PC-9 (cell line): ENCODE measurements around the gene RSBN1L. TPM values are rescaled to one million over a fixed set of nuclear protein-coding genes. Genes with fewer than 3 reads are reported as not detected.
"Not testable (repeated sequence)": the region's sequence is repeated elsewhere in the genome, so short reads cannot be mapped to it uniquely, and the experiment has no call there.

Experiments
- BruUV-seq: library from RNA; stranded (reverse); fragments of 400-500 nt; replicated peaks from 2 replicates; lab custom pipeline; 2021; lab: Mats Ljungman, UMichigan
- CTCF ChIA-PET: fragments of 300-600 bp; sonication (Branson Sonifier 250); formaldehyde crosslinking; loops from one replicate; lab custom pipeline; 2022; ENCODE audit warnings: antibody characterized with exemption; lab: Charles Lee
- POLR2A ChIA-PET: fragments of 300-600 bp; sonication (Branson Sonifier 250); formaldehyde crosslinking; loops from one replicate; lab custom pipeline; 2022; ENCODE audit warnings: antibody characterized with exemption; ENCODE audit not compliant: unreplicated experiment; lab: Charles Lee
- DNase-seq, 2 experiments: peaks; one replicate each; pipeline versions ENCODE4 v3.0.0 to v3.0.0-alpha.2; 2015 to 2022; ENCODE audit warnings: mixed read lengths in 1 of 2
- H2AFZ ChIP-seq: fragments of 200-600 bp; sonication (generic); 2 replicates; pipeline ENCODE4 v1.8.1; 2017; ENCODE audit warnings: antibody characterized with exemption
- H3F3A ChIP-seq: fragments of 200-600 bp; sonication (generic); 2 replicates; pipeline ENCODE4 v1.8.1; 2017; ENCODE audit warnings: antibody characterized with exemption, mild to moderate bottlenecking, low read depth; ENCODE audit not compliant: insufficient read depth
- H3K27ac ChIP-seq: fragments of 200-600 bp; sonication (generic); 2 replicates; pipeline ENCODE4 v1.6.1; 2016; ENCODE audit warnings: mixed run types
- H3K27me3 ChIP-seq: fragments of 200-600 bp; sonication (generic); 2 replicates; pipeline ENCODE4 v1.6.1; 2016; ENCODE audit warnings: low read depth, mixed run types; ENCODE audit not compliant: insufficient read depth
- H3K36me3 ChIP-seq: fragments of 200-600 bp; sonication (generic); 2 replicates; pipeline ENCODE4 v1.6.1; 2016; ENCODE audit warnings: low read depth, mixed run types
- H3K4me1 ChIP-seq: fragments of 200-600 bp; sonication (generic); replicated peaks from 2 replicates; pipeline ENCODE4 v1.6.1; 2016; ENCODE audit warnings: mixed run types; ENCODE audit not compliant: insufficient read depth
- H3K4me2 ChIP-seq: fragments of 200-600 bp; sonication (generic); 2 replicates; pipeline ENCODE4 v1.6.1; 2017; ENCODE audit warnings: mixed run types
- H3K4me3 ChIP-seq: fragments of 200-600 bp; sonication (generic); 2 replicates; pipeline ENCODE4 v1.6.1; 2016; ENCODE audit warnings: mixed run types
- H3K79me2 ChIP-seq: fragments of 200-600 bp; sonication (generic); 2 replicates; pipeline ENCODE4 v1.6.1; 2017; ENCODE audit warnings: low read depth, mixed run types
- H3K9me2 ChIP-seq: fragments of 200-600 bp; sonication (generic); 2 replicates; pipeline ENCODE4 v1.8.1; 2017; ENCODE audit warnings: mild to moderate bottlenecking; ENCODE audit not compliant: insufficient read depth
- H3K9me3 ChIP-seq: fragments of 200-600 bp; sonication (generic); 2 replicates; pipeline ENCODE4 v1.8.1; 2016; ENCODE audit warnings: low read depth; ENCODE audit not compliant: insufficient read depth
- H4K20me1 ChIP-seq: fragments of 200-600 bp; sonication (generic); 2 replicates; pipeline ENCODE4 v1.8.1; 2017; ENCODE audit not compliant: insufficient read depth
- CTCF ChIP-seq: fragments of 200-600 bp; sonication (generic); conservative IDR thresholded peaks from 2 replicates; pipeline ENCODE4 v1.6.1; 2017; ENCODE audit warnings: mixed run types, antibody characterized with exemption, mild to moderate bottlenecking, moderate library complexity
- EZH2 ChIP-seq: fragments of 200-600 bp; sonication (generic); IDR thresholded peaks from 2 replicates; pipeline ENCODE4 v1.8.0; 2017; ENCODE audit warnings: antibody characterized with exemption, low read depth
- intact Hi-C: fragments of 100-400 bp; cut with micrococcal nuclease; formaldehyde crosslinking; loops from one replicate; pipeline ENCODE4 v1.10.0; 2022; ENCODE audit not compliant: unreplicated experiment
- total RNA-seq: library from RNA; stranded (reverse); gene quantifications from 2 replicates; pipeline ENCODE4 v1.2.3, GENCODE V29; 2021

The RSBN1L gene
- total RNA-seq, 1 experiment from 2014 or later = 20.7 TPM

- Histone ChIP-seq H3K4me3 (no peak overlapping the region), H3K27me3 (no peaks in the 10 kb centered on the region), H3K27ac (no peak overlapping the region), H3K9me2 (no peaks in the 10 kb centered on the region), H4K20me1 (peaks cover 3% of the 10 kb centered on the region; the same call in 1 of the 2 replicates), H3K79me2 (no peaks in the 10 kb centered on the region), H3K36me3 (peaks cover 1% of the 10 kb centered on the region; the same call in 1 of the 2 replicates), H3K9me3 (no peaks in the 10 kb centered on the region), H3K4me1 (no peaks in the 10 kb centered on the region), H3K4me2 (no peak overlapping the region), H3F3A (0 out of 2 replicates have a peak, but pooled peaks cover 4% of the 10 kb centered on the region), H2AFZ (no peak overlapping the region)
- no peak for TF ChIP-seq CTCF
- TF ChIP-seq EZH2 = no peak
- POLR2A ChIA-PET = no interaction called here
- BruUV-seq = no TSS peak
- intact Hi-C loops = no loop called here
- DNase-seq = no peak
- CTCF ChIA-PET = no interaction called here
Measured at GRCh38 chr7:77782383-77782782, 86.1 kb downstream of the RSBN1L start.

GRCh38 chr7:77783111-77783510 is 86.9 kb downstream of the RSBN1L start:
- H3K4me2 ChIP-seq = no peak overlapping the region
- no peaks in the 10 kb centered on the region for H3K9me2 ChIP-seq
- 0 out of 2 replicates have a peak, but pooled peaks cover 4% of the 10 kb centered on the region for H3F3A ChIP-seq
- H3K79me2 ChIP-seq = no peaks in the 10 kb centered on the region
- CTCF ChIA-PET = no interaction called here
- POLR2A ChIA-PET = interaction anchor here (0.6 kb wide), 1 partner anchor 1505 kb away, joined by 6 read pairs; no protein-coding TSS in a partner anchor
- no peaks in the 10 kb centered on the region for H3K27me3 ChIP-seq
- BruUV-seq = no TSS peak
- H3K27ac ChIP-seq = no peak overlapping the region
- peaks cover 3% of the 10 kb centered on the region; the same call in 1 of the 2 replicates for H4K20me1 ChIP-seq
- no peaks in the 10 kb centered on the region for H3K9me3 ChIP-seq
- no peak overlapping the region for H3K4me3 ChIP-seq
- H3K4me1 ChIP-seq = no peaks in the 10 kb centered on the region
- H2AFZ ChIP-seq = no peak overlapping the region
- intact Hi-C loops = no loop called here
- TF ChIP-seq EZH2 = no peak
- TF ChIP-seq CTCF = no peak
- H3K36me3 ChIP-seq = no peaks in the 10 kb centered on the region; the same call in 1 of the 2 replicates
- DNase-seq = no peak

GRCh38 chr7:77783545-77783944 is 87.3 kb downstream of the RSBN1L start:
- H4K20me1 ChIP-seq = peaks cover 3% of the 10 kb centered on the region; the same call in 1 of the 2 replicates

GRCh38 chr7:77784426-77784825 is 88.2 kb downstream of the RSBN1L start:
- H4K20me1 ChIP-seq, H3K79me2 ChIP-seq, H3K4me3 ChIP-seq, H3K36me3 ChIP-seq, H3K4me2 ChIP-seq, CTCF ChIA-PET, H3K9me2 ChIP-seq, H3K9me3 ChIP-seq, H3K27me3 ChIP-seq, H2AFZ ChIP-seq, BruUV-seq, POLR2A ChIA-PET, intact Hi-C loops, DNase-seq, H3K4me1 ChIP-seq, H3F3A ChIP-seq, H3K27ac ChIP-seq: not testable (repeated sequence)

More at GRCh38 chr7:77783545-77783944, 87.3 kb downstream of the RSBN1L start:
- ChIA-PET CTCF (no interaction called here), POLR2A (interaction anchor here (0.6 kb wide), 1 partner anchor 1506 kb away, joined by 6 read pairs; no protein-coding TSS in a partner anchor)
- intact Hi-C loops = no loop called here
- Histone ChIP-seq H3K9me3 (no peaks in the 10 kb centered on the region), H3K79me2 (no peaks in the 10 kb centered on the region), H3K4me3 (no peak overlapping the region), H3K27ac (no peak overlapping the region), H3K4me1 (no peaks in the 10 kb centered on the region), H3K4me2 (no peak overlapping the region), H2AFZ (no peak overlapping the region), H3F3A (0 out of 2 replicates have a peak, but pooled peaks cover 4% of the 10 kb centered on the region), H3K36me3 (no peaks in the 10 kb centered on the region), H3K27me3 (no peaks in the 10 kb centered on the region), H3K9me2 (no peaks in the 10 kb centered on the region)
- TF ChIP-seq EZH2 = no peak
- no peak for TF ChIP-seq CTCF
- DNase-seq = no peak
- BruUV-seq = no TSS peak
